SK-N-SH treated with all-trans-retinoic acid at 6 μM for 48 hours (cell line): Measurements from ENCODE around the gene IGF1R.

Source experiments
- ARNTL ChIP-seq: fragments of 450-650 bp; formaldehyde crosslinking; IDR thresholded peaks from 2 replicates; pipeline ENCODE4 v1.5.0; 2020; ENCODE audit warnings: low read depth, mild to moderate bottlenecking, moderate library complexity, borderline replicate concordance
- GLIS3 ChIP-seq: fragments of 250-450 bp; sonication (Bioruptor Pico); IDR thresholded peaks from 2 replicates; pipeline ENCODE4 v1.5.0; 2020; ENCODE audit warnings: mild to moderate bottlenecking, moderate library complexity
- RARB ChIP-seq: fragments of 250-450 bp; sonication (Bioruptor Pico); IDR thresholded peaks from 2 replicates; pipeline ENCODE4 v1.8.0; 2021; ENCODE audit warnings: mild to moderate bottlenecking, moderate library complexity
- TCF4 ChIP-seq: fragments of 250-450 bp; sonication (Bioruptor Pico); IDR thresholded peaks from 2 replicates; pipeline ENCODE4 v1.8.0; 2021; ENCODE audit warnings: mild to moderate bottlenecking, moderate library complexity, borderline replicate concordance
- ZC3H10 ChIP-seq: fragments of 250-450 bp; sonication (Bioruptor Pico); IDR thresholded peaks from 2 replicates; pipeline ENCODE4 v1.5.1; 2021; ENCODE audit warnings: mild to moderate bottlenecking, moderate library complexity
- ZFP30 ChIP-seq: fragments of 450-650 bp; formaldehyde crosslinking; IDR thresholded peaks from 2 replicates; pipeline ENCODE4 v1.5.0; 2022; ENCODE audit warnings: mild to moderate bottlenecking, moderate library complexity
- ZNF8 ChIP-seq: fragments of 450-650 bp; formaldehyde crosslinking; IDR thresholded peaks from 2 replicates; pipeline ENCODE4 v1.5.0; 2020; ENCODE audit warnings: mild to moderate bottlenecking, moderate library complexity
- TF ChIP-seq, protein P1 (sequence below): fragments of 250-450 bp; sonication (Bioruptor Pico); IDR thresholded peaks from 2 replicates; pipeline ENCODE4 v1.8.0; 2020; ENCODE audit warnings: mild to moderate bottlenecking, moderate library complexity, borderline replicate concordance

DNA sequence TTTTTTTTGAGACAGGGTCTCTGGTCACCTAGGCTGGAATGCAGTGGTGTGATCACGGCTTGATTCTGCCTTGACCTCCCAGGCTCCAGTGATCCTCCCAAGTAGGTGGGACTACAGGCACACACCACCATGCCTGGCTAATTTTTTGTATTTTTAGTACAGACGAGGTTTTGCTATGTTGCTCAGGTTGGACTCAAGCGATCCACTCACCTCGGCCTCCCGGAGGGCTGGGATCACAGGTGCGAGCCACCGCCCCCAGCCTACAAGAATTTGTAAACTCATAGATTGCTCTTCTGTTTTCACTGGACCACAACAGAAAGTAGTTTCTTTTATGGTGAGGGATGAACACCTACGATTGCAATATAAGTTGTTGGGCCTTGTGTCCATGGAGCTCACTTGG, 7.4 kb downstream of the IGF1R start:
- TF ChIP-seq ZFP30 (no peak), ZC3H10 (CRISPR knock-in tag) (no peak), GLIS3 (CRISPR knock-in tag) (no peak), RARB (CRISPR knock-in tag) (no peak), ZNF8 (CRISPR knock-in tag) (no peak), TCF4 (no peak), ARNTL (CRISPR knock-in tag) (no peak)
- TF ChIP-seq, protein P1, sequence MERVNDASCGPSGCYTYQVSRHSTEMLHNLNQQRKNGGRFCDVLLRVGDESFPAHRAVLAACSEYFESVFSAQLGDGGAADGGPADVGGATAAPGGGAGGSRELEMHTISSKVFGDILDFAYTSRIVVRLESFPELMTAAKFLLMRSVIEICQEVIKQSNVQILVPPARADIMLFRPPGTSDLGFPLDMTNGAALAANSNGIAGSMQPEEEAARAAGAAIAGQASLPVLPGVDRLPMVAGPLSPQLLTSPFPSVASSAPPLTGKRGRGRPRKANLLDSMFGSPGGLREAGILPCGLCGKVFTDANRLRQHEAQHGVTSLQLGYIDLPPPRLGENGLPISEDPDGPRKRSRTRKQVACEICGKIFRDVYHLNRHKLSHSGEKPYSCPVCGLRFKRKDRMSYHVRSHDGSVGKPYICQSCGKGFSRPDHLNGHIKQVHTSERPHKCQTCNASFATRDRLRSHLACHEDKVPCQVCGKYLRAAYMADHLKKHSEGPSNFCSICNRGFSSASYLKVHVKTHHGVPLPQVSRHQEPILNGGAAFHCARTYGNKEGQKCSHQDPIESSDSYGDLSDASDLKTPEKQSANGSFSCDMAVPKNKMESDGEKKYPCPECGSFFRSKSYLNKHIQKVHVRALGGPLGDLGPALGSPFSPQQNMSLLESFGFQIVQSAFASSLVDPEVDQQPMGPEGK (CRISPR knock-in tag): no peak
